ENCODE data around the gene NR6A1. TPM values are rescaled to one million over a fixed set of nuclear protein-coding genes. Genes with fewer than 3 reads are reported as not detected.
A peak's percentile ranks its signal among the peaks of the same experiment; 100 is the strongest.

NR6A1 gene
- polyA plus RNA-seq, 1 experiment = 0.25 TPM

DNA sequence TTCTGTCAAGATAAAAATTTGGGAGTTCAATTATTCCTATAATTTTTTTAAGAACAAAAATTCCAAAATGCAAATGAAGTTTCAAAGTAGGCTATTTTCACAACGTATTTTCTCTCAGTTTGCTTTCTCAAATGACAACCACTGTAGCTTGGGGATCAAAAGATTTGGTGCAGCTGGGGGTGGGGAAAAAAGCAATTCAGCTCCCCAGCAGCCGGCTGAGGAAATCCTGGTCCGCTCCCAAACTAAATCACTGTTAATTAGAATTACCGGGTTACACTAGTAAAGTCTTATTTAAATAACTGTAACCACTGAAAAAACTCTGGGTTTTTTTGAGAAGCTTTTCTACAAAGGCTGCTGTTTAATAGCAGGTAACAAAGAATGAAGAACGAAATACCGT is 5.7 kb downstream of the NR6A1 start:
- Histone ChIP-seq H3K36me3 (ENCODE audit: control insufficient read depth, insufficient read depth, low read length) (no peaks in the 10 kb centered on the region), H3K27me3 (ENCODE audit: control insufficient read depth, insufficient read depth, low read length) (peaks cover 28% of the 10 kb centered on the region), H3K4me3 (ENCODE audit: low read depth, low read length) (no peak overlapping the region)
- TF ChIP-seq, protein P1, sequence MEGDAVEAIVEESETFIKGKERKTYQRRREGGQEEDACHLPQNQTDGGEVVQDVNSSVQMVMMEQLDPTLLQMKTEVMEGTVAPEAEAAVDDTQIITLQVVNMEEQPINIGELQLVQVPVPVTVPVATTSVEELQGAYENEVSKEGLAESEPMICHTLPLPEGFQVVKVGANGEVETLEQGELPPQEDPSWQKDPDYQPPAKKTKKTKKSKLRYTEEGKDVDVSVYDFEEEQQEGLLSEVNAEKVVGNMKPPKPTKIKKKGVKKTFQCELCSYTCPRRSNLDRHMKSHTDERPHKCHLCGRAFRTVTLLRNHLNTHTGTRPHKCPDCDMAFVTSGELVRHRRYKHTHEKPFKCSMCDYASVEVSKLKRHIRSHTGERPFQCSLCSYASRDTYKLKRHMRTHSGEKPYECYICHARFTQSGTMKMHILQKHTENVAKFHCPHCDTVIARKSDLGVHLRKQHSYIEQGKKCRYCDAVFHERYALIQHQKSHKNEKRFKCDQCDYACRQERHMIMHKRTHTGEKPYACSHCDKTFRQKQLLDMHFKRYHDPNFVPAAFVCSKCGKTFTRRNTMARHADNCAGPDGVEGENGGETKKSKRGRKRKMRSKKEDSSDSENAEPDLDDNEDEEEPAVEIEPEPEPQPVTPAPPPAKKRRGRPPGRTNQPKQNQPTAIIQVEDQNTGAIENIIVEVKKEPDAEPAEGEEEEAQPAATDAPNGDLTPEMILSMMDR (IDR thresholded peaks at IDR 0.05; ENCODE audit: insufficient read depth, low read depth, low read length) = no peak
- POLR2A ChIA-PET = no interaction called here
- CTCF ChIA-PET = interaction anchor here (1.2 to 5.2 kb wide), 8 partner anchors 10 to 214 kb away, joined by 3 to 44 read pairs (median 6); partner anchors contain the start of gene WDR38
- no peak for DNase-seq (ENCODE audit: low read depth)

DNA sequence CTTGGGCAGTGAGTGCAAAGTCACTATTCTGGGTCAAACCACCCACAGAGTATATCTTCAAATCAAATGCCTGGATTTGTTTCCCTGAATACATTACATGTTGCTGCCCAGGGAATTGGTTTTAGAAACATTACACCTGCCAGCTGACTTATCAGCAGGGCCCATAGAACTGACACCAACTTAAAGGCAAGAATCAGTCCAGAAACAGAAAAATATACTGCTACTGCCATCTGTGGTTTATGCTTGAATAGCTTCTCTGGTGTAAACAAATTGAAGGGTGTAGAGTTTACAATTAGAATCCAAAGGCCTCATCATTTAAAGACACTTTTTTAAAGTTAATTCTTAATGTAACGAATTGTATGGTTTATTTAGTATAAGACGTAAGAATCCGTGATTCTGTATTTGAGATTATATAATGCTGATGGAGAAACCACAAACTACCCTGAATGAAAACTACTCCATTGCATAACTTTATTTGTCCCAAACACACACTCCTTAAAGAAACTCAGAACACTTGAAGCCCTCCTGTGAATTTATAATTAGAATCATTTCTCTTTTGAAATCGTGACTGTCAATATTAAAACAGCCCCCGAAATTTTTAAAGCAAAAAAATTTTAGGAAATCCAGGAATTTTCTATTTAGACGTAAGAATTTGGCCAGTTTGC is 6.2 kb downstream of the NR6A1 start:
- Histone ChIP-seq H3K36me3 (ENCODE audit: control insufficient read depth, insufficient read depth, low read length) (no peaks in the 10 kb centered on the region), H3K4me3 (ENCODE audit: low read depth, low read length) (no peak overlapping the region), H3K27me3 (ENCODE audit: control insufficient read depth, insufficient read depth, low read length) (peaks cover 23% of the 10 kb centered on the region)
- POLR2A ChIA-PET = no interaction called here
- TF ChIP-seq, protein P1 (IDR thresholded peaks at IDR 0.05; ENCODE audit: insufficient read depth, low read depth, low read length) = peak; percentile 42
- CTCF ChIA-PET = interaction anchor here (0.6 to 5.2 kb wide), 11 partner anchors 10 to 213 kb away, joined by 3 to 44 read pairs (median 4); partner anchors contain the start of gene WDR38
- no peak for DNase-seq (ENCODE audit: low read depth)

DNA sequence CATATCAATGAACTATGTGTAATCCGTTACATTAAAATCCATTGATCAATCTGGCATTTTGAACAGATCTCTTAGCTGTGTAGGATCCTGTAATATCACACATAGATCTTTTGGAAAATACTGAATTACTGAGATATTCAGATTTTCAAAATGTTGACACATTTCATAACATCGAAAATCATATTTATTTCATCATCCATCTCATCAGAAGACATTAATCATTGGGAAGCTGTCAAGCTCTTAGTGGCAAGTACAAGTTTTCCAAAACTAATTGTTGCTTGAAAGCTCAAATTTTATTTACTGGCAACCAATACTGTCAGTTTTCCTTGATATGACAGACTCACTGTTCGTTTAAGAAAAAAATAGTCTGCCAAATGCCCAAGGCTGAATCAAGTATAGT is 8.5 kb downstream of the NR6A1 start:
- TF ChIP-seq, protein P1 (IDR thresholded peaks at IDR 0.05; ENCODE audit: insufficient read depth, low read depth, low read length) = no peak
- Histone ChIP-seq H3K4me3 (ENCODE audit: low read depth, low read length) (no peak overlapping the region), H3K27me3 (ENCODE audit: control insufficient read depth, insufficient read depth, low read length) (peaks cover 13% of the 10 kb centered on the region), H3K36me3 (ENCODE audit: control insufficient read depth, insufficient read depth, low read length) (no peaks in the 10 kb centered on the region)
- ChIA-PET POLR2A (no interaction called here), CTCF (interaction anchor here (0.7 to 5.2 kb wide), 3 partner anchors 91 to 145 kb away, joined by 3 to 26 read pairs (median 15); partner anchors contain the start of gene WDR38)
- DNase-seq (ENCODE audit: low read depth) = no peak

DNA sequence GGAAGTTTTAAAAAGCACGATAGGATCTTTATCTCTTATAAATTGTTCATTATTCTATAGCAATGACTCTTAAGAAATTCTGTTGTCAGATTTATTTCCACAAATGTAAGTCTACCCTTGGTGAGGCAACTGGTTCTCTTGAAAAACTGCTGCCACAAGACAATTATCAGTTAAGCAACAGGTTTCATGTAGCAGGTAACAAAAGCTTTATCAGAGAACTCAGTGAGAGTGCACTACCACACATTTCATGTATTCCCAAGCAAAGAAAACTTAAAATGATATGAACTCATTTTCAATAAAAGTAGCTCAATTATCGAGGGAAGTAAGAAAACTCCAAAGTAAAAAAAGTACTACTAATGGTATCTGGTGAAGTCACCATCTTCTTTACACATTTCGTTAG is 9.4 kb downstream of the NR6A1 start:
- TF ChIP-seq, protein P1 (IDR thresholded peaks at IDR 0.05; ENCODE audit: insufficient read depth, low read depth, low read length) = no peak
- ChIA-PET CTCF (interaction anchor here (0.7 to 3.8 kb wide), 4 partner anchors 10 to 215 kb away, joined by 3 to 15 read pairs (median 5); partner anchors contain the start of genes NR6A1 and WDR38), POLR2A (no interaction called here)
- no peak for DNase-seq (ENCODE audit: low read depth)
- Histone ChIP-seq H3K36me3 (ENCODE audit: control insufficient read depth, insufficient read depth, low read length) (no peaks in the 10 kb centered on the region), H3K27me3 (ENCODE audit: control insufficient read depth, insufficient read depth, low read length) (peaks cover 8% of the 10 kb centered on the region), H3K4me3 (ENCODE audit: low read depth, low read length) (no peak overlapping the region)

DNA sequence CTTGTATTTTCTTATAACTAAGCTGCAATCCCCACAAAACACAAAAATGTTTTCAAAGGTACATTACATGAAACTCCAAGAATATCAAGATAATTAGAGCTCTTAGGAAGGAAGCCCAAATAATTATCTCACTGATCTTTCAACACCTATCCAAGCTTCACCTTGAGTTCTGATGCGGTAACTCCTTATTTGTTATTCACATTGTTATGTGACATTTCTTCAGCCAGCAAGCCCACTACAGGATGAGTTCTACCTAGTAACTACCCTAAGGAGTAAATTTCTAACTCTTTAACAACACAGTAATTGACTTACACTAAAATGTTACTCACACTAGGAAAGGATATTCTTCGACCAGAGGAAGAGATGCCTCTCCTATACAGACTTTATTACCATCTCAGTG is 9.9 kb downstream of the NR6A1 start:
- peaks cover 6% of the 10 kb centered on the region for H3K27me3 ChIP-seq (ENCODE audit: control insufficient read depth, insufficient read depth, low read length)
- CTCF ChIA-PET = interaction anchor here (0.6 to 3.8 kb wide), 8 partner anchors 9 to 641 kb away, joined by 3 to 15 read pairs (median 4); partner anchors contain the start of genes NR6A1 and WDR38
- TF ChIP-seq, protein P1 (IDR thresholded peaks at IDR 0.05; ENCODE audit: insufficient read depth, low read depth, low read length) = no peak
- no peak overlapping the region for H3K4me3 ChIP-seq (ENCODE audit: low read depth, low read length)
- POLR2A ChIA-PET = no interaction called here
- DNase-seq (ENCODE audit: low read depth) = no peak
- H3K36me3 ChIP-seq (ENCODE audit: control insufficient read depth, insufficient read depth, low read length) = no peaks in the 10 kb centered on the region

Measured in BJ (cell line).